ENCODE measurements around the gene RGMA. TPM values are rescaled to one million over a fixed set of nuclear protein-coding genes. Genes with fewer than 3 reads are reported as not detected.
A peak's percentile ranks its signal among the peaks of the same experiment; 100 is the strongest.

The RGMA gene
- total RNA-seq, 1 donor from 2014 or later, result 5.7 TPM

GRCh38 chr15:93046721-93047120, 42.3 kb downstream of the RGMA start:
- Mint-ChIP-seq H3K27me3 (ENCODE audit: unreplicated experiment) (peaks cover 10% of the 10 kb centered on the region), H3K9me3 (ENCODE audit: unreplicated experiment) (no peaks in the 10 kb centered on the region), H3K4me1 (ENCODE audit: unreplicated experiment) (peaks cover 2% of the 10 kb centered on the region), H3K4me3 (ENCODE audit: unreplicated experiment) (peak overlapping the region; percentile 27), H3K27ac (ENCODE audit: unreplicated experiment) (no peak overlapping the region), H3K36me3 (ENCODE audit: low read depth, unreplicated experiment) (peaks cover 17% of the 10 kb centered on the region)
- no peak for DNase-seq (ENCODE audit: low spot score)
- no peak for TF ChIP-seq CTCF (IDR thresholded peaks at IDR 0.05; ENCODE audit: unreplicated experiment)

GRCh38 chr15:93046120-93046519, 42.9 kb downstream of the RGMA start:
- Mint-ChIP-seq H3K27me3 (ENCODE audit: unreplicated experiment) (peaks cover 10% of the 10 kb centered on the region), H3K36me3 (ENCODE audit: low read depth, unreplicated experiment) (peaks cover 17% of the 10 kb centered on the region), H3K4me3 (ENCODE audit: unreplicated experiment) (no peak overlapping the region), H3K27ac (ENCODE audit: unreplicated experiment) (no peak overlapping the region), H3K4me1 (ENCODE audit: unreplicated experiment) (peaks cover 2% of the 10 kb centered on the region), H3K9me3 (ENCODE audit: unreplicated experiment) (no peaks in the 10 kb centered on the region)
- DNase-seq (ENCODE audit: low spot score), result no peak
- no peak for TF ChIP-seq CTCF (IDR thresholded peaks at IDR 0.05; ENCODE audit: unreplicated experiment)

- DNase-seq (ENCODE audit: low spot score), result no peak
- TF ChIP-seq CTCF (IDR thresholded peaks at IDR 0.05; ENCODE audit: unreplicated experiment), result no peak
- no peaks in the 10 kb centered on the region for H3K9me3 Mint-ChIP-seq (ENCODE audit: unreplicated experiment)
- H3K4me1 Mint-ChIP-seq (ENCODE audit: unreplicated experiment), result peaks cover 2% of the 10 kb centered on the region
- peaks cover 10% of the 10 kb centered on the region for H3K27me3 Mint-ChIP-seq (ENCODE audit: unreplicated experiment)
- H3K36me3 Mint-ChIP-seq (ENCODE audit: low read depth, unreplicated experiment), result peaks cover 17% of the 10 kb centered on the region
- no peak overlapping the region for H3K27ac Mint-ChIP-seq (ENCODE audit: unreplicated experiment)
- no peak overlapping the region for H3K4me3 Mint-ChIP-seq (ENCODE audit: unreplicated experiment)
These were observed 43.7 kb downstream of the RGMA start for GRCh38 chr15:93045191-93045785.

- H3K4me1 Mint-ChIP-seq (ENCODE audit: unreplicated experiment), result peaks cover 2% of the 10 kb centered on the region
- DNase-seq (ENCODE audit: low spot score), result no peak
- H3K36me3 Mint-ChIP-seq (ENCODE audit: low read depth, unreplicated experiment), result peaks cover 17% of the 10 kb centered on the region
- peaks cover 10% of the 10 kb centered on the region for H3K27me3 Mint-ChIP-seq (ENCODE audit: unreplicated experiment)
- H3K4me3 Mint-ChIP-seq (ENCODE audit: unreplicated experiment), result no peak overlapping the region
- H3K27ac Mint-ChIP-seq (ENCODE audit: unreplicated experiment), result no peak overlapping the region
- no peak for TF ChIP-seq CTCF (IDR thresholded peaks at IDR 0.05; ENCODE audit: unreplicated experiment)
- no peaks in the 10 kb centered on the region for H3K9me3 Mint-ChIP-seq (ENCODE audit: unreplicated experiment)
These were observed 44.5 kb downstream of the RGMA start for GRCh38 chr15:93044301-93045190.
